Gastrocnemius medialis (tissue), 4 donors: ENCODE results near the gene SFXN5. TPM values are rescaled to one million over a fixed set of nuclear protein-coding genes. Genes with fewer than 3 reads are reported as not detected.

ENCODE experiments used
- ATAC-seq, 2 donors: fragments of 150-250 bp; one replicate each; pipeline ENCODE4 v1.9.1; 2016
- DNase-seq, 2 donors: peaks; one replicate each; pipeline ENCODE4 v3.0.0-alpha.2; 2019
- H3K27ac ChIP-seq, 4 donors: fragments of 200-600 bp; sonication (generic); 1 replicate in 1 of 4; 2 replicates in 3 of 4; pipeline ENCODE4 v1.5.1; 2016 to 2018; ENCODE audit warnings: mild to moderate bottlenecking in 2 of 4, moderate library complexity in 1 of 4
- H3K27me3 ChIP-seq, 3 donors: fragments of 200-600 bp; sonication (generic) in 2 of 3; 1 replicate in 1 of 3; 2 replicates in 2 of 3; pipeline versions ENCODE4 v1.5.1 to v1.6.0; 2016 to 2019; ENCODE audit warnings: mild to moderate bottlenecking in 1 of 3, moderate library complexity in 1 of 3
- H3K36me3 ChIP-seq, 2 donors: fragments of 200-600 bp; sonication (generic) in 1 of 2; one replicate each; pipeline ENCODE4 v1.5.1; 2017 to 2018
- H3K4me1 ChIP-seq, 2 donors: fragments of 200-600 bp; sonication (generic) in 1 of 2; one replicate each; pipeline ENCODE4 v1.5.1; 2016 to 2017; ENCODE audit warnings: mild to moderate bottlenecking in 2 of 2
- H3K4me3 ChIP-seq, 4 donors: fragments of 200-600 bp; sonication (generic) in 3 of 4; 1 replicate in 1 of 4; 2 replicates in 3 of 4; pipeline ENCODE4 v1.5.1; 2016 to 2019; ENCODE audit warnings: mild to moderate bottlenecking in 2 of 4
- H3K9me3 ChIP-seq, 3 donors: fragments of 200-600 bp; sonication (generic) in 2 of 3; 1 replicate in 1 of 3; 2 replicates in 2 of 3; pipeline ENCODE4 v1.5.1; 2016 to 2019
- CTCF ChIP-seq, 5 experiments: fragments of 450-650 bp in 3 of 5; fragments of 200-600 bp in 2 of 5; sonication (generic) in 2 of 5; IDR thresholded peaks in 4 of 5; conservative IDR thresholded peaks in 1 of 5; 1 replicate in 4 of 5; 2 replicates in 1 of 5; pipeline ENCODE4 v1.5.1; 2016 to 2019; ENCODE audit warnings: antibody characterized with exemption in 5 of 5, mild to moderate bottlenecking in 3 of 5, moderate library complexity in 3 of 5
- POLR2A ChIP-seq, 2 donors: fragments of 450-650 bp; IDR thresholded peaks; one replicate each; pipeline ENCODE4 v1.6.1; 2017; ENCODE audit warnings: antibody characterized with exemption in 2 of 2, mild to moderate bottlenecking in 2 of 2, moderate library complexity in 2 of 2
- in situ Hi-C, 4 donors: fragments of 200-750 bp; cut with MboI; loops; one replicate each; pipeline versions ENCODE4 v1.15.0 to v1.8.0; 2017; ENCODE audit warnings: low sequenced_read_pairs in 4 of 4
- intact Hi-C: fragments of 100-400 bp; cut with DNase I; formaldehyde crosslinking; loops from one replicate; pipeline ENCODE4 v1.15.1; 2023; ENCODE audit warnings: low total_unique reads
- total RNA-seq, 4 donors: library from RNA; depleted of rRNA; stranded (reverse); fragments of >200 nt; gene quantifications; one replicate each; pipeline versions ENCODE4 v1.1.0 to v1.2.3, GENCODE V29; 2016

Gene SFXN5
- total RNA-seq, 4 donors from 2014 or later, result 6.8 to 22.7 (median 9.1) TPM

GRCh38 chr2:73013936-73014335 is 57.6 kb downstream of the SFXN5 start:
- intact Hi-C loops (no loop called here), in situ Hi-C loops (no loop called here)
- Histone ChIP-seq H3K36me3 (no peaks in the 10 kb centered on the region), H3K27me3 (no peaks in the 10 kb centered on the region), H3K4me1 (no peaks in the 10 kb centered on the region), H3K4me3 (no peak overlapping the region), H3K27ac (no peak overlapping the region), H3K9me3 (no peaks in the 10 kb centered on the region)
- ATAC-seq, result no peak
- TF ChIP-seq POLR2A (IDR thresholded peaks at IDR 0.05) (no peak), CTCF (IDR thresholded peaks at IDR 0.05 in 4 of 5, conservative IDR thresholded peaks at IDR 0.05 in 1 of 5) (no peak)
- no peak for DNase-seq

DNA sequence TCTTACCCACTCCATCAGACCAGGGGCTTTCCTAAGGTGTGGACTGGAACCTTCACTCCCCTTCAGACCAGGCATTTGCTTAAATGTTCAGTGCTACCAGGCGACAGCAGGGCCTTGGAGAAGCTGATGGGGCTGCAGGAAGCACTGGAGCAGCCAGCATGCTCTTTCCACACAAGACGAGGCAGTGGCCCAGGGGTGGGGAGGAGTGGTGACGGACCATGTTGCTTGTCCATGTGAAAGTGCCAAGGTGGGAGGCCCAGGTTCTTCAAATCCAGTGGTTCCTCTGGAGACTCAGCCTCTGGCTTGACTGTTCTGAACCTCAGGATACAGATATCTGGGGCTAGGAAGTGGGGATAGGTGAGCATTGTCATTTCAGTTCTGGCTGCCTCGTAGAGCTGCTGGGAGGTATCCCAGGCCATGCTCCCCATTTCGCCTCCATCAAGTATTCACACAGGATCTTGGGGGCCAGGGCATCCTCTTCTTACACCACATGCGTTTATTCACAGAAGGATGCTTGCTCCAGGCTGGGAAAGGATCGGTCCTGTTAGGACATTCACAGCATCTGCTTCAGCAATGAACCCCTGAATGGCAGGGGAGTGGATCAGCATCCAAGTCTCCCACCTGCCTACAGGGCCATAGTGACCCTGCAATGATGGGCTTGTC is 62.2 kb downstream of the SFXN5 start:
- in situ Hi-C loops (loop anchor here in 1 of 4 donors (10.0 kb wide), 1 partner anchor 145 kb away; no protein-coding TSS in a partner anchor), intact Hi-C loops (no loop called here)
- no peak for TF ChIP-seq CTCF (IDR thresholded peaks at IDR 0.05 in 4 of 5, conservative IDR thresholded peaks at IDR 0.05 in 1 of 5)
- TF ChIP-seq POLR2A (IDR thresholded peaks at IDR 0.05), result no peak

GRCh38 chr2:73008766-73009135 is 62.8 kb downstream of the SFXN5 start:
- DNase-seq, result no peak
- ATAC-seq, result no peak
- intact Hi-C loops, result no loop called here
- in situ Hi-C loops, result loop anchor here in 1 of 4 donors (10.0 kb wide), 1 partner anchor 146 kb away; no protein-coding TSS in a partner anchor
- Histone ChIP-seq H3K27ac (no peak overlapping the region), H3K4me3 (no peak overlapping the region), H3K27me3 (no peaks in the 10 kb centered on the region), H3K36me3 (no peaks in the 10 kb centered on the region), H3K4me1 (peaks cover 0 to 7% of the 10 kb centered on the region in 2 donors), H3K9me3 (no peaks in the 10 kb centered on the region)
- TF ChIP-seq CTCF (IDR thresholded peaks at IDR 0.05 in 4 of 5, conservative IDR thresholded peaks at IDR 0.05 in 1 of 5), result no peak
- no peak for TF ChIP-seq POLR2A (IDR thresholded peaks at IDR 0.05)

More for the DNA sequence above, 62.2 kb downstream of the SFXN5 start:
- H3K4me3 ChIP-seq, result no peak overlapping the region
- no peaks in the 10 kb centered on the region for H3K27me3 ChIP-seq
- H3K9me3 ChIP-seq, result no peaks in the 10 kb centered on the region
- no peak for DNase-seq
- no peak overlapping the region for H3K27ac ChIP-seq
- no peaks in the 10 kb centered on the region for H3K36me3 ChIP-seq
- H3K4me1 ChIP-seq, result peaks cover 0 to 7% of the 10 kb centered on the region in 2 donors
- ATAC-seq, result no peak

DNA sequence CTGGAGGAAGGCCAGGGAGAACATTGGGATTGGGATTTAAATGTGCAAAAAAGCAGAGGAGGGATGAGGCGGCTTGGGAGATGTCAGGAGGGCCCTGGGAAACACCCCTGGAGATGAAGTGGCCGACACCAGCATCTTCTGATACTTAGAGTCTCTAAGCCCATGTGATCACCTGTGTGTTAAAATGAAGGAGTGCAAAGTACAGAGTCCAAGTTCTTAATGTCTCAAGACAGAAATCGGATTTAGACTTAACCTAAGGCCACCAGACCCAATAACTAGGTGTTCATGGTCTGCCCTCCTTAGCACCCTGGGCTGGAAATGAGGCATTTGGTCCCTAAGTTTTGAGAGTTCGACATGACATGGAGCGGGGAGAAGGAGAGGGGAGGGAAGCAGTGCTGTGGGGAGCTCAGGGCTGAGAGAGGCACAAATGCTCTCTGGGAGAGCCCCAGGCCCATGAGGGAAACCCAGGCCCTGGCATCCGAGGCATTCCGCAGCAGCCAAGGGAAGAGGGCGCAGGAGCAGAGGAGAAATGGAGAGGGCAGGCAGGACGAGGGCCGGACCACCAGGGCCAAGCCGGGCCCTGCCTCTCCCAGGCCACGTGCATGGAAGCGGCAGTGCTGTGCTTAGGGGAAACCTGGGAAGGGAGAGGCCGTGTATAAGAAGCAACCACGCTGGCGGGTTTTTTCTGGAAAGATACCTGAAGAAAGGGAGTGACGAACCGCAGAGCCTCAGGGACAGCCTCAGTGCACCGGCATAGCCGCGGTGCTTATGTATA is 63.3 kb downstream of the SFXN5 start:
- TF ChIP-seq CTCF (IDR thresholded peaks at IDR 0.05 in 4 of 5, conservative IDR thresholded peaks at IDR 0.05 in 1 of 5) (no peak), POLR2A (IDR thresholded peaks at IDR 0.05) (no peak)
- Histone ChIP-seq H3K27me3 (no peaks in the 10 kb centered on the region), H3K27ac (no peak overlapping the region), H3K4me3 (no peak overlapping the region), H3K9me3 (no peaks in the 10 kb centered on the region), H3K4me1 (peaks cover 0 to 7% of the 10 kb centered on the region in 2 donors), H3K36me3 (no peaks in the 10 kb centered on the region)
- in situ Hi-C loops, result loop anchor here in 1 of 4 donors (10.0 kb wide), 1 partner anchor 147 kb away; no protein-coding TSS in a partner anchor
- intact Hi-C loops, result no loop called here
- DNase-seq (no peak), ATAC-seq (no peak)
